A549 (cell line): ENCODE results near the gene DNAJB5.

ENCODE experiments used
- CTCF ChIP-seq: fragments of >200 bp; sonication (Bioruptor Twin); formaldehyde crosslinking; IDR thresholded peaks from 3 replicates; pipeline ENCODE4 v1.5.1; 2016
- EP300 ChIP-seq, 2 experiments: fragments of >200 bp; sonication (Bioruptor Twin); formaldehyde crosslinking; IDR thresholded peaks; 2 replicates in 1 of 2; 3 replicates in 1 of 2; pipeline ENCODE4 v1.6.1; 2016 to 2017
- HOXA7 ChIP-seq: fragments of 250-450 bp; sonication (Bioruptor Pico); IDR thresholded peaks from 2 replicates; pipeline ENCODE4 v1.5.0; 2020; ENCODE audit warnings: mild to moderate bottlenecking, moderate library complexity
- KDM1A ChIP-seq: fragments of 200-600 bp; sonication (generic); IDR thresholded peaks from 2 replicates; pipeline ENCODE4 v1.6.1; 2016; ENCODE audit warnings: low read depth, mild to moderate bottlenecking
- POLR2A ChIP-seq: IDR thresholded peaks from 2 replicates; pipeline ENCODE4 v1.6.1; 2012; ENCODE audit warnings: mild to moderate bottlenecking, low read length
- RFX5 ChIP-seq: fragments of 450-650 bp; IDR thresholded peaks from 2 replicates; pipeline ENCODE4 v1.7.1; 2014; ENCODE audit warnings: antibody characterized with exemption, mild to moderate bottlenecking, moderate library complexity
- TF ChIP-seq, protein P1 (sequence below): IDR thresholded peaks from 2 replicates; pipeline ENCODE4 v1.6.1; 2012; ENCODE audit warnings: low read depth, borderline replicate concordance
- TF ChIP-seq, protein P2 (sequence below): fragments of >200 bp; sonication (Bioruptor Twin); formaldehyde crosslinking; IDR thresholded peaks from 3 replicates; pipeline ENCODE4 v1.6.1; 2016
- TF ChIP-seq, protein P3 (sequence below): fragments of 450-650 bp; IDR thresholded peaks from 2 replicates; pipeline ENCODE4 v1.6.1; 2014; ENCODE audit warnings: antibody characterized with exemption

- TF ChIP-seq POLR2A, result no peak
- TF ChIP-seq HOXA7 (CRISPR knock-in tag), result no peak
- TF ChIP-seq, protein P1, sequence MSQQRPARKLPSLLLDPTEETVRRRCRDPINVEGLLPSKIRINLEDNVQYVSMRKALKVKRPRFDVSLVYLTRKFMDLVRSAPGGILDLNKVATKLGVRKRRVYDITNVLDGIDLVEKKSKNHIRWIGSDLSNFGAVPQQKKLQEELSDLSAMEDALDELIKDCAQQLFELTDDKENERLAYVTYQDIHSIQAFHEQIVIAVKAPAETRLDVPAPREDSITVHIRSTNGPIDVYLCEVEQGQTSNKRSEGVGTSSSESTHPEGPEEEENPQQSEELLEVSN, result no peak
- TF ChIP-seq CTCF, result no peak
- TF ChIP-seq EP300 (IDR thresholded peaks at IDR 0.05), result no peak
- TF ChIP-seq KDM1A, result no peak
- TF ChIP-seq, protein P2, sequence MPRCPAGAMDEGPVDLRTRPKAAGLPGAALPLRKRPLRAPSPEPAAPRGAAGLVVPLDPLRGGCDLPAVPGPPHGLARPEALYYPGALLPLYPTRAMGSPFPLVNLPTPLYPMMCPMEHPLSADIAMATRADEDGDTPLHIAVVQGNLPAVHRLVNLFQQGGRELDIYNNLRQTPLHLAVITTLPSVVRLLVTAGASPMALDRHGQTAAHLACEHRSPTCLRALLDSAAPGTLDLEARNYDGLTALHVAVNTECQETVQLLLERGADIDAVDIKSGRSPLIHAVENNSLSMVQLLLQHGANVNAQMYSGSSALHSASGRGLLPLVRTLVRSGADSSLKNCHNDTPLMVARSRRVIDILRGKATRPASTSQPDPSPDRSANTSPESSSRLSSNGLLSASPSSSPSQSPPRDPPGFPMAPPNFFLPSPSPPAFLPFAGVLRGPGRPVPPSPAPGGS, result no peak
- TF ChIP-seq, protein P3, sequence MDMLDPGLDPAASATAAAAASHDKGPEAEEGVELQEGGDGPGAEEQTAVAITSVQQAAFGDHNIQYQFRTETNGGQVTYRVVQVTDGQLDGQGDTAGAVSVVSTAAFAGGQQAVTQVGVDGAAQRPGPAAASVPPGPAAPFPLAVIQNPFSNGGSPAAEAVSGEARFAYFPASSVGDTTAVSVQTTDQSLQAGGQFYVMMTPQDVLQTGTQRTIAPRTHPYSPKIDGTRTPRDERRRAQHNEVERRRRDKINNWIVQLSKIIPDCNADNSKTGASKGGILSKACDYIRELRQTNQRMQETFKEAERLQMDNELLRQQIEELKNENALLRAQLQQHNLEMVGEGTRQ, result no peak
- no peak for TF ChIP-seq RFX5
Measured at GRCh38 chr9:34999576-34999975, 10.0 kb downstream of the DNAJB5 start.
